Jurkat, Clone E6-1 (cell line): ENCODE measurements around the gene PIGX.

Source experiments
- DNase-seq: peaks from one replicate; pipeline ENCODE4 v3.0.0-alpha.2; 2011; ENCODE audit warnings: low read depth, low spot score
- H3K4me3 ChIP-seq: 2 replicates; pipeline ENCODE4 v1.5.1; 2011; ENCODE audit warnings: mild to moderate bottlenecking, low read length, control low read depth, moderate library complexity

The PIGX gene

GRCh38 chr3:196749125-196749524, 36.9 kb downstream of the PIGX start:
- no peak overlapping the region for H3K4me3 ChIP-seq
- DNase-seq: no peak

GRCh38 chr3:196753201-196753600, 41.0 kb downstream of the PIGX start:
- no peak overlapping the region for H3K4me3 ChIP-seq
- DNase-seq: no peak

- no peak for DNase-seq
- no peak overlapping the region for H3K4me3 ChIP-seq
These were observed 42.2 kb downstream of the PIGX start for GRCh38 chr3:196754091-196754981.

- no peak for DNase-seq
- no peak overlapping the region for H3K4me3 ChIP-seq
These were observed 44.6 kb downstream of the PIGX start for GRCh38 chr3:196756732-196757131.

GRCh38 chr3:196757876-196758739, 45.9 kb downstream of the PIGX start:
- no peak overlapping the region for H3K4me3 ChIP-seq

DNA sequence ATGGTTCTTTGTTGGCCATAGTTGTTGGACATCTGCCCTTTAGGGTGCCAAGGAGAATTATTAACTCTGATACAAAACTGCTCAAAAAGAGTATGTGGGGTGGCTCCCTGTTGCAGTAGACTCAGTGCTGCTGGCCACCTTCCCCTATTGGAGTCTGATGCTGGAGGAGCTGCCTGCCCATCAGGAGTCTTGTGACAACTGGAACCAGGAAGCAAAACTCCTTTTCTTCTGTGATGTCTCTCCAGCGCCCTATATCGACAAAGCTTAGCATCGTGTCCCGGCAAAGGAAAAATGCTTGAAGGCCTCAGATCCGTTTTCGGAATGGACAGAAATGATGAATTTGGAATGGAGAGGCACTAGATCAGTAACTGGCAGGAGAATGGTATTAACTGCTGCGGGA, 51.0 kb downstream of the PIGX start:
- no peak overlapping the region for H3K4me3 ChIP-seq
- no peak for DNase-seq

More at GRCh38 chr3:196757876-196758739, 45.9 kb downstream of the PIGX start:
- no peak for DNase-seq

- H3K4me3 ChIP-seq: no peak overlapping the region
- DNase-seq: no peak
These were observed 53.3 kb downstream of the PIGX start for GRCh38 chr3:196765454-196765853.

- H3K4me3 ChIP-seq: no peak overlapping the region
- DNase-seq: no peak
These were observed 58.9 kb downstream of the PIGX start for GRCh38 chr3:196771067-196771466.

GRCh38 chr3:196772102-196772501, 59.9 kb downstream of the PIGX start:
- no peak overlapping the region for H3K4me3 ChIP-seq
- DNase-seq: no peak

GRCh38 chr3:196772897-196773296, 60.7 kb downstream of the PIGX start:
- no peak for DNase-seq
- H3K4me3 ChIP-seq: no peak overlapping the region

DNA sequence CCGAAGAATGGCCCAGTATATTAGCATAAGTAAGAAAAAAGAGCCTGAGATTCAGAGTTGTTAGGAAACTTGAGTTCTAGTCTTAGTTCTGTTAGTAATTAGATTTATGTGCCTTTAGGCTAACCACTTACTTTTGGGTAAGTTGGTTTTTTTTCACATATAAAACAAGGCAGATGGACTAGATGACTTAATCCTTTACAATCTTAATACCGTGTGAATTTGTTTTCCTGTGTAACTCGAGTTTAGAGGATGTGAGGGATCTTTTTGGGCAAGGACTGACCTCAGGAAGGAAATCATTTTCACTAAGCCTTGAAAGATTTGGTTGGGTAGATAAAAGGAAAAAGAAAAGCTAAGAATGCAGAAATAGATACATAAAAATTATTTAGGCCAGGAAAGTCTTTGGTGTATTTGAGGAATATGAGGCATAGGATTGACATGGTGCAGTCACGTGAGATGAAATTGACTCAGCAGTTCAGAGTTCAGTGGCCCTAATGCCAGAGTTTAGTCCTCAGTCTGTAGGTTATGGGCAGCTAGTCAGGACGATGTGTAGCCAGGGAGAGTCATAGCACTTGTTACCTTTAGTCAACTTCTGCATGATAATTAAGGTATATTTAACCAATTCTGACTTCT, 62.1 kb downstream of the PIGX start:
- no peak for DNase-seq
- H3K4me3 ChIP-seq: no peak overlapping the region

DNA sequence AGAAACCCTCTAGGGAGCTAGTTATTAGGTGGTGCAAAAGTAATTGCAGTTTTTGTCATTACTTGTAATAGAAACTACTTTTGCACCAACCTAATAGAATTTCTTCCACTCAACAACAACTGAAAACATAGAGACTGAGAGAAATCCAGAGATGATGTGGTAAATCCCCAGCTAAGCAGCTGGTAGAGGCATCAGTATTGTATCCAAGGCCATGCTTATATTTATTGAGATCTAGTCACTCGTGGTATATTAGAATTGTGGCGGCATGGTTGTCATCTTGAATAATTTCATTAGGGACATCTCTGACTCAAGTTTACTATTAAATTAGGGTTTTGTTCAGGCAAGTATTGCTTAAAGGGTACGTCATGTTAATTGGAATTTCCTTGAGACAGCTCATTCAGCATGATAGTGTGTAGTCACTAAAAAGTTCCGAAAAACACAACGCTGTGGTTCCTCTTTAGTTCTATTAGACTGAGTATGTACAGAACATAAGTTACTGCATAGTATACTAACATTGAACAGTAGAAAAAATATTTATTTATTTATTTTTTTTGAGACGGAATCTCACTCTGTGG, 62.8 kb downstream of the PIGX start:
- DNase-seq: no peak
- H3K4me3 ChIP-seq: no peak overlapping the region

DNA sequence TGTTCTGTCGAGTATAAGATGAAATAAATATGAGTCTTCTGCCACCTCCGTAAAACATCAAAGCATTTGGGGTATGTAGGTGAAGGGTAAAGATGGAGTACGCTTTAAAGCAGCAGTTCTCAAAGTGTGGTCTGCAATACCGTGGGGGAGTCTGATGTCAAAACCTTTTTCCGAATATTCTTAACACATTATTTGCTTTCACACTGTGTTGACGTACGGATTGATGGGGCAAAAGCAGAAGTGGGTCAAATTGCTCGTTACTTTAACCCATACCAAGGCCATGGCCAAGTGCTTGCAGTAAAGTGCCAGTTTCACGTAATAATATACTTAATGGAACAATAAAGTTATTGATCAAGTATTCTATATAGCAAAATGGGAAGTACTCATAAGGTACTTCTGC, 63.8 kb downstream of the PIGX start:
- no peak overlapping the region for H3K4me3 ChIP-seq
- no peak for DNase-seq

GRCh38 chr3:196777836-196778235, 65.7 kb downstream of the PIGX start:
- no peak for DNase-seq
- H3K4me3 ChIP-seq: no peak overlapping the region

DNA sequence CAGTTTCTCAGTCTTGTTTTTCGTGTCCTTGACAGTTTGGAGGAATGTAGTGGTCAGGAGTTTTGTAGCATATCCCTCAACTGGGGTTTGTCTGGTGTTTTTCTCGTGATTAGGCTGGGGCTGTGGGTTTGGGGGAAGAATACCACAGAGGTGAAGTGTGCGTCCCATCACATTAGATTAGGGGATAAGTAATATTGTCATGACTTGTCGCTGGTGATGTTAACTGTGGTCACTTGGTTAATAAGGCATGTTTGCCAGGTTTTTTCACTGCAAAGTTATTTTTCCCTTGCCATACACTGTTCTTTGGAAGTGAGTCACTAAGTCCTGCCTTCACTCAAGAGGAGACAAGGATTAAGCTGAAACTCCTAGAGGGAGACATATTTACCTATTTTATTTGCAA, 66.6 kb downstream of the PIGX start:
- DNase-seq: no peak
- no peak overlapping the region for H3K4me3 ChIP-seq

- H3K4me3 ChIP-seq: no peak overlapping the region
These were observed 70.3 kb downstream of the PIGX start for GRCh38 chr3:196782511-196782910.

More at GRCh38 chr3:196782511-196782910, 70.3 kb downstream of the PIGX start:
- no peak for DNase-seq
